HFFc6 (cell line): ENCODE measurements around the gene WDR5. TPM values are rescaled to one million over a fixed set of nuclear protein-coding genes. Genes with fewer than 3 reads are reported as not detected.

ENCODE experiments used
- DNase-seq: peaks from one replicate; pipeline ENCODE4 v3.0.0-alpha.2; 2018
- H3K27ac Mint-ChIP-seq: 2 replicates; pipeline ENCODE4 v1.8.0; 2020; ENCODE audit warnings: mild to moderate bottlenecking, mixed read lengths
- H3K27me3 Mint-ChIP-seq: 2 replicates; pipeline ENCODE4 v1.8.0; 2021; ENCODE audit warnings: mild to moderate bottlenecking, moderate library complexity, mixed read lengths; ENCODE audit not compliant: insufficient read depth
- H3K36me3 Mint-ChIP-seq: 2 replicates; pipeline ENCODE4 v1.8.0; 2021; ENCODE audit warnings: low read depth, mixed read lengths
- H3K4me1 Mint-ChIP-seq: 2 replicates; pipeline ENCODE4 v1.8.0; 2020; ENCODE audit warnings: low read depth, mixed read lengths
- H3K4me3 Mint-ChIP-seq: 2 replicates; pipeline ENCODE4 v1.8.0; 2020; ENCODE audit warnings: mild to moderate bottlenecking, moderate library complexity, mixed read lengths
- H3K9me3 Mint-ChIP-seq: 2 replicates; pipeline ENCODE4 v1.8.0; 2020; ENCODE audit warnings: mild to moderate bottlenecking, mixed read lengths
- CTCF ChIP-seq: fragments of 200-600 bp; sonication (generic); IDR thresholded peaks from 2 replicates; pipeline ENCODE4 v1.5.0; 2021; ENCODE audit warnings: antibody characterized with exemption, mild to moderate bottlenecking
- total RNA-seq, 6 experiments: library from RNA; stranded (reverse); fragmentation: NEBNext Ultra II Directional; extraction: Animal tissue kit (Norgen Biotek cat#: 25700); gene quantifications; 2 replicates in 1 of 6; 3 replicates in 5 of 6; pipeline ENCODE4 v1.2.3, GENCODE V29; 2021

WDR5 gene
- total RNA-seq, 6 experiments from 2014 or later, result 24.6 to 31.1 (median 26.8) TPM

DNA sequence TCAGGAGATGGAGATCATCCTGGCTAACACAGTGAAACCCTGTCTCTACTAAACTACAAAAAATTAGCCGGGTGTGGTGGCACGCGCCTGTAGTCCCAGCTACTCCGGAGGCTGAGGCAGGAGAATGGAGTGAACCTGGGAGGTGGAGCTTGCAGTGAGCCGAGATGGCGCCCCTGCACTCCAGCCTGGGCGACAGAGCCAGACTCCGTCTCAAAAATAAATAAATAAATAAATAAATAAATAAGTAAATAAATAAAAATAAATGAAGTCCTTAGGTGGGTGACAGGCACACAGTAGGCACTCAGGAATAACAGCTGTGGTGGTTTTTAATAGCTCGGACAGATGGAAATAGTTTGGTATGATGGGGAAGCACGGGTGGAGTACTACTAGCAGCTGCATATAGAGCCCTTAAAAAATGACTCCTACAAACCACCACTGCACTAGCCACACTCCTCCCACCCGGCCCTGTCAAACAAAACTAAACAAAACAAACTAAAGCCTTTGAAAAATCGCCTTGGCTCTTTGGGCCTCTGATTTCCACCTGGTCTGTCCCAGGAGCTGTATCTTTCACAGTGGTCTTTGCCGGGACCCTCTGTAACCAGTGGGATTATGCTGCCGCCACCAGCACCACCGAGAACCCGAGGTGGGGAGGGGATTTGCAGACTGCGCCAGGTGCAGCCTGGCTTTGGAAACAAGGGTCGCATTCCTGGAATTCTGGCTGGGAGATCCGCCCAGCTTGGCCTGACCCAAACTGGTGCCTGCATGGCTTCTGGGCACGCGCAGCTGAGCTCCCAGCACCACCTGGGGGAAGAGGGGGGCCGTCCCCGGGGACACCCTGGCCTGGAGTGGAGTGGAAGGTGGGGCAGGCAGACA lies 5.1 kb upstream of the WDR5 start:
- Mint-ChIP-seq H3K4me3 (no peak overlapping the region), H3K9me3 (no peaks in the 10 kb centered on the region), H3K27ac (no peak overlapping the region)

GRCh38 chr9:134131471-134132207 lies 4.2 kb upstream of the WDR5 start:
- Mint-ChIP-seq H3K27ac (no peak overlapping the region), H3K4me3 (no peak overlapping the region), H3K36me3 (no peaks in the 10 kb centered on the region)

More for the DNA sequence above, 5.1 kb upstream of the WDR5 start:
- DNase-seq, result no peak
- no peak for TF ChIP-seq CTCF
- H3K36me3 Mint-ChIP-seq, result no peaks in the 10 kb centered on the region
- peaks cover 4% of the 10 kb centered on the region for H3K27me3 Mint-ChIP-seq
- H3K4me1 Mint-ChIP-seq, result peaks cover 11% of the 10 kb centered on the region

GRCh38 chr9:134132208-134132870 lies 3.5 kb upstream of the WDR5 start:
- Mint-ChIP-seq H3K27ac (no peak overlapping the region), H3K4me3 (no peak overlapping the region), H3K4me1 (peaks cover 15% of the 10 kb centered on the region), H3K36me3 (no peaks in the 10 kb centered on the region), H3K27me3 (peaks cover 3% of the 10 kb centered on the region), H3K9me3 (no peaks in the 10 kb centered on the region)
- DNase-seq, result no peak
- no peak for TF ChIP-seq CTCF

More at GRCh38 chr9:134131471-134132207, 4.2 kb upstream of the WDR5 start:
- peaks cover 3% of the 10 kb centered on the region for H3K27me3 Mint-ChIP-seq
- H3K9me3 Mint-ChIP-seq, result no peaks in the 10 kb centered on the region
- H3K4me1 Mint-ChIP-seq, result peaks cover 11% of the 10 kb centered on the region
- no peak for TF ChIP-seq CTCF
- no peak for DNase-seq

- TF ChIP-seq CTCF, result no peak
- Mint-ChIP-seq H3K27ac (peak overlapping the region; percentile 5; the same call in 1 of the 2 replicates), H3K4me1 (peaks cover 37% of the 10 kb centered on the region), H3K4me3 (peak overlapping the region; percentile 87), H3K27me3 (no peaks in the 10 kb centered on the region; the same call in none of the 2 replicates), H3K9me3 (no peaks in the 10 kb centered on the region), H3K36me3 (peaks cover 14% of the 10 kb centered on the region)
- DNase-seq, result no peak
Measured at GRCh38 chr9:134134949-134135342, 936 bp upstream of the WDR5 start.
